Measurements from ENCODE around the gene MCM7. TPM values are rescaled to one million over a fixed set of nuclear protein-coding genes. Genes with fewer than 3 reads are reported as not detected.

Gene MCM7
- total RNA-seq, 2 donors from 2014 or later = 17.6 to 23.6 TPM

DNA sequence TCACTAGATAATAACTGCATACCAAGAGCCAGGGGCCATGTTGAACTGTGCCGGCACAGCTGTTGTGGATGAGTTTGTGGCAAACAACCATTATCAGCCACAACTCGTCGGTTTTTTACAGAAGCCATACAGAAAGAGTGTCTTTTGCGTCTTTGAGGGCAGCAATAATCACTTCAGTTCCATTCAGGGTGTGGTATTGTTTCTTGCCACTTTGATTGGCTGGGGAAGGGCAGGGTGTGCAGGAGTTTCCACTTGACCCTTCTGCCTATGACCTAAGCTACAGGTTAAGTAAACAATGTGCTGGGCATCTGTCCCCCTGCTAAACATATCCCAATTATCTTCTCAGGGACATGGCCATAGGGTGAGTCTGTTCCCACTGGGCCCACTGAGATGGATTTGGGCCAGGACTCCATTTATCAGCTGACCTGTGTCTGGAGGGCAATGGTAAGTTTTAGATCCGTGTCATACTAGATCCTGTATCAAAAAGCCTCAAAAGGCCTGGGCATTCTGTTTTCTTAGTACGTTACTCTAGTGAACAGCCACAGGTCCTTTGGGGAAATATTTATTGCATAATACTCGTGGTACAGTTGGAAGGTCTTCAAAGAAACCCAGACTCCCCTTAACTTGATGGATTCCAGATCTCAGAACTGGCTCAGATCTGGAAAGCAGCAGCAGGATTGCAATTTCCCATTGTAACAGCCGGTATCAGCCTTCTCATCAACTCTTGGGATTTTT is 35.6 kb downstream of the MCM7 start:
- Histone ChIP-seq H3K4me1 (ENCODE audit: control insufficient read depth in 1 of 2, low read depth in 2 of 2) (peaks cover 0 to 8% of the 10 kb centered on the region in 2 donors), H3K4me3 (no peak overlapping the region), H3K9me3 (no peaks in the 10 kb centered on the region), H3K36me3 (peaks cover 32% of the 10 kb centered on the region), H3K27me3 (replicated peaks; ENCODE audit: insufficient read depth) (no peaks in the 10 kb centered on the region), H3K27ac (no peak overlapping the region)
- TF ChIP-seq, protein P1, sequence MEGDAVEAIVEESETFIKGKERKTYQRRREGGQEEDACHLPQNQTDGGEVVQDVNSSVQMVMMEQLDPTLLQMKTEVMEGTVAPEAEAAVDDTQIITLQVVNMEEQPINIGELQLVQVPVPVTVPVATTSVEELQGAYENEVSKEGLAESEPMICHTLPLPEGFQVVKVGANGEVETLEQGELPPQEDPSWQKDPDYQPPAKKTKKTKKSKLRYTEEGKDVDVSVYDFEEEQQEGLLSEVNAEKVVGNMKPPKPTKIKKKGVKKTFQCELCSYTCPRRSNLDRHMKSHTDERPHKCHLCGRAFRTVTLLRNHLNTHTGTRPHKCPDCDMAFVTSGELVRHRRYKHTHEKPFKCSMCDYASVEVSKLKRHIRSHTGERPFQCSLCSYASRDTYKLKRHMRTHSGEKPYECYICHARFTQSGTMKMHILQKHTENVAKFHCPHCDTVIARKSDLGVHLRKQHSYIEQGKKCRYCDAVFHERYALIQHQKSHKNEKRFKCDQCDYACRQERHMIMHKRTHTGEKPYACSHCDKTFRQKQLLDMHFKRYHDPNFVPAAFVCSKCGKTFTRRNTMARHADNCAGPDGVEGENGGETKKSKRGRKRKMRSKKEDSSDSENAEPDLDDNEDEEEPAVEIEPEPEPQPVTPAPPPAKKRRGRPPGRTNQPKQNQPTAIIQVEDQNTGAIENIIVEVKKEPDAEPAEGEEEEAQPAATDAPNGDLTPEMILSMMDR (IDR thresholded peaks at IDR 0.05) = no peak
- ATAC-seq (ENCODE audit: insufficient number of reproducible peaks, low FRiP score, low read depth) (no peak), DNase-seq (ENCODE audit: low spot score) (no peak)

DNA sequence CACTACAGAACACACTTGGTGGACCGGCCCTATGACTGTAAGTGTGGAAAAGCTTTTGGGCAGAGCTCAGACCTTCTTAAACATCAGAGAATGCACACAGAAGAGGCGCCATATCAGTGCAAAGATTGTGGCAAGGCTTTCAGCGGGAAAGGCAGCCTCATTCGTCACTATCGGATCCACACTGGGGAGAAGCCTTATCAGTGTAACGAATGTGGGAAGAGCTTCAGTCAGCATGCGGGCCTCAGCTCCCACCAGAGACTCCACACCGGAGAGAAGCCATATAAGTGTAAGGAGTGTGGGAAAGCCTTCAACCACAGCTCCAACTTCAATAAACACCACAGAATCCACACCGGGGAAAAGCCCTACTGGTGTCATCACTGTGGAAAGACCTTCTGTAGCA is 37.0 kb downstream of the MCM7 start:
- no peak for DNase-seq (ENCODE audit: low spot score)
- H3K4me3 ChIP-seq = no peak overlapping the region
- H3K36me3 ChIP-seq = peaks cover 22% of the 10 kb centered on the region
- TF ChIP-seq, protein P1 (IDR thresholded peaks at IDR 0.05) = no peak
- no peak overlapping the region for H3K27ac ChIP-seq
- ATAC-seq (ENCODE audit: insufficient number of reproducible peaks, low FRiP score, low read depth) = no peak
- no peaks in the 10 kb centered on the region for H3K27me3 ChIP-seq (replicated peaks; ENCODE audit: insufficient read depth)
- no peaks in the 10 kb centered on the region for H3K9me3 ChIP-seq
- peaks cover 0 to 8% of the 10 kb centered on the region in 2 donors for H3K4me1 ChIP-seq (ENCODE audit: control insufficient read depth in 1 of 2, low read depth in 2 of 2)

DNA sequence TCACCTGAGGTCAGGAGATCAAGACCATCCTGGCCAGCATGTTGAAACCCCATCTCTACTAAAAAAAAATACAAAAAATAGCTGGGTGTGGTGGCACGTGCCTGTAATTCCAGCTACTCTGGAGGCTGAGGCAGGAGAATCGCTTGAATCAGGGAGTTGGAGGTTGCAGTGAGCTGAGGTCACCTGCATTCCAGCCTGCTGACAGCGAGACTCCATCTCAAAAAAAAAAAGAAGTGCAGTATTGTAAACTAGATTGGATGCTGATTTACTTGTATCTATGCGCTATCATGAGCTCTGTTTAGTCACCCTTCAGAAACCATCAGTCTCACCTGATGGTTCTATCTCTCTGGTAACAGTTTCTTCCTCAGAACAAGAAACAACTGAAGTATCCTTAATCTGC is 37.8 kb downstream of the MCM7 start:
- H3K36me3 ChIP-seq = peaks cover 24% of the 10 kb centered on the region

GRCh38 chr7:100061518-100062193 is 39.5 kb downstream of the MCM7 start:
- no peak for ATAC-seq (ENCODE audit: insufficient number of reproducible peaks, low FRiP score, low read depth)
- peaks cover 40% of the 10 kb centered on the region for H3K36me3 ChIP-seq

More for the DNA sequence above, 37.8 kb downstream of the MCM7 start:
- TF ChIP-seq, protein P1 (IDR thresholded peaks at IDR 0.05) = no peak
- H3K27me3 ChIP-seq (replicated peaks; ENCODE audit: insufficient read depth) = no peaks in the 10 kb centered on the region
- no peak overlapping the region for H3K4me3 ChIP-seq
- DNase-seq (ENCODE audit: low spot score) (no peak), ATAC-seq (ENCODE audit: insufficient number of reproducible peaks, low FRiP score, low read depth) (no peak)
- peaks cover 0 to 8% of the 10 kb centered on the region in 2 donors for H3K4me1 ChIP-seq (ENCODE audit: control insufficient read depth in 1 of 2, low read depth in 2 of 2)
- H3K9me3 ChIP-seq = no peaks in the 10 kb centered on the region
- H3K27ac ChIP-seq = no peak overlapping the region

DNA sequence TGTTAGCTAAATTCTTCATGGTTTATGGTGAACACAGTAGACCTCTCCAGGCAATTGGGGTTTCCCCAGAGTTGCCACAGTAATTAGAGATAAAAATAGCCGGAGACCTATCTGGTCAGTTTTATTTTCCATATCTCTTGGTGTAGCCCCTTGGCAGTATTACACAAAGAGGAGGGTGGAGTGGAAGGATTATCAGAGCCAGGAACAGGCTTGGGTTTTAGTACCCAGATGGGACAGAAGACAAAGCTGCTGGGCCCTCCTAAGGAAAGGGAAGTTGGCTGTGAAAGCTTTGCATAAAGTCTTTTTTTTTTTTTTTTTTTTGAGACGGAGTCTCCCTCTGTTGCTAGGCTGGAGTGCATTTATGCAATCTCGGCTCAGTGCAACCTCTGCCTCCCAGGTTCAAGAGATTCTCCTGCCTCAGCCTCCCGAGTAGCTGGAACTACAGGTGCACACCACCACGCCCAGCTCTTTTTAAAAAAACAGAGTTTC is 41.9 kb downstream of the MCM7 start:
- H3K36me3 ChIP-seq = peaks cover 36% of the 10 kb centered on the region

More at GRCh38 chr7:100061518-100062193, 39.5 kb downstream of the MCM7 start:
- no peak overlapping the region for H3K27ac ChIP-seq
- no peaks in the 10 kb centered on the region for H3K27me3 ChIP-seq (replicated peaks; ENCODE audit: insufficient read depth)
- TF ChIP-seq, protein P1 (IDR thresholded peaks at IDR 0.05) = no peak
- DNase-seq (ENCODE audit: low spot score) = no peak
- H3K4me1 ChIP-seq (ENCODE audit: control insufficient read depth in 1 of 2, low read depth in 2 of 2) = peaks cover 0 to 8% of the 10 kb centered on the region in 2 donors
- H3K9me3 ChIP-seq = no peaks in the 10 kb centered on the region
- H3K4me3 ChIP-seq = no peak overlapping the region

More for the DNA sequence above, 41.9 kb downstream of the MCM7 start:
- no peak overlapping the region for H3K27ac ChIP-seq
- TF ChIP-seq, protein P1 (IDR thresholded peaks at IDR 0.05) = no peak
- H3K27me3 ChIP-seq (replicated peaks; ENCODE audit: insufficient read depth) = no peaks in the 10 kb centered on the region
- no peak for ATAC-seq (ENCODE audit: insufficient number of reproducible peaks, low FRiP score, low read depth)
- no peaks in the 10 kb centered on the region for H3K9me3 ChIP-seq
- no peak for DNase-seq (ENCODE audit: low spot score)
- no peak overlapping the region for H3K4me3 ChIP-seq
- no peaks in the 10 kb centered on the region for H3K4me1 ChIP-seq (ENCODE audit: control insufficient read depth in 1 of 2, low read depth in 2 of 2)

Data from thoracic aorta (tissue), 2 donors.